Measurements from ENCODE around the gene CEMIP2.

GRCh38 chr9:71710201-71710600 is 58.1 kb downstream of the CEMIP2 start:
- TF ChIP-seq, protein P1, sequence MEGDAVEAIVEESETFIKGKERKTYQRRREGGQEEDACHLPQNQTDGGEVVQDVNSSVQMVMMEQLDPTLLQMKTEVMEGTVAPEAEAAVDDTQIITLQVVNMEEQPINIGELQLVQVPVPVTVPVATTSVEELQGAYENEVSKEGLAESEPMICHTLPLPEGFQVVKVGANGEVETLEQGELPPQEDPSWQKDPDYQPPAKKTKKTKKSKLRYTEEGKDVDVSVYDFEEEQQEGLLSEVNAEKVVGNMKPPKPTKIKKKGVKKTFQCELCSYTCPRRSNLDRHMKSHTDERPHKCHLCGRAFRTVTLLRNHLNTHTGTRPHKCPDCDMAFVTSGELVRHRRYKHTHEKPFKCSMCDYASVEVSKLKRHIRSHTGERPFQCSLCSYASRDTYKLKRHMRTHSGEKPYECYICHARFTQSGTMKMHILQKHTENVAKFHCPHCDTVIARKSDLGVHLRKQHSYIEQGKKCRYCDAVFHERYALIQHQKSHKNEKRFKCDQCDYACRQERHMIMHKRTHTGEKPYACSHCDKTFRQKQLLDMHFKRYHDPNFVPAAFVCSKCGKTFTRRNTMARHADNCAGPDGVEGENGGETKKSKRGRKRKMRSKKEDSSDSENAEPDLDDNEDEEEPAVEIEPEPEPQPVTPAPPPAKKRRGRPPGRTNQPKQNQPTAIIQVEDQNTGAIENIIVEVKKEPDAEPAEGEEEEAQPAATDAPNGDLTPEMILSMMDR (IDR thresholded peaks at IDR 0.05; ENCODE audit: insufficient read depth, low read length, poor library complexity, severe bottlenecking): no peak
- TF ChIP-seq EZH2phosphoT487 (conservative IDR thresholded peaks at IDR 0.05; ENCODE audit: low read length): no peak

Measured in SU-DHL-6 (cell line).